ENCODE results near the gene ZFAND3.
"Not testable (repeated sequence)": the region's sequence is repeated elsewhere in the genome, so short reads cannot be mapped to it uniquely, and the experiment has no call there.

ZFAND3 gene

DNA sequence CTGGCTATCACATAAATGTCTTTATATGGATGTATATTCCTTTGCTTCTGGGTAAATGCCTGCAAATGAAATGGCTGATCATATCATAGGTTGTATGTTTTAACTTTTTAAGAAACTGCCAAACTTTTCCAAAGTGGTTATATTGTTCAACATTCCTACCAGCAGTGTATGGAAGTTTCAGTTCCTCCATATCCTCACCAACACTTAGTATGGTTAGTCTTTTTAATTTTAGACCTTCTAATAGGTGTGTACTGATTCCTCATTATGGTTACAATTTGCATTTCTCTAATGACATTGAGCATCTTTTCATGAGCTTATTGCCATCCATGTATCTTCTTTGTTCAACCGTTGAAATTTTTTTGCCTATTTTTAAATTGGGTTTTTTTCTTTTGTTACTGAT lies 155.4 kb downstream of the ZFAND3 start:
- DNase-seq = no peak

DNA sequence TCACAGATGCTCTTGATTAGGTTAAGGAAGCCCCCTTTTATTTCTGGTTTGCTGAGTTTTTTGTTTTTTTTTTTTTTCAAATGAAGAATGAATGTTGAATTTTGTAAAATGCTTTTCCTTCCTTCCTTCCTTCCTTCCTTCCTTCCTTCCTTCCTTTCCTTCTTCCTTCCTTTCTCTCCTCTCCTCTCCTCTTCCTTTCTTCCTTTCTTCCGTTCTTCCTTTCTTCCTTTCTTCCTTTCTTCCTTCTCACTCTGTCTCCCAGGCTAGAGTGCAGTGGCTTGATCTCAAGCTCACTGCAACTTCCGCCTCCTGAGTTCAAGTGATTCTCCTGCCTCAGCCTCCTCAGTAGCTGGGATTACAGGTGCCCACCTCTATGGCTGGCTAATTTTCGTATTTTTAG lies 158.2 kb downstream of the ZFAND3 start:
- DNase-seq = no peak

DNA sequence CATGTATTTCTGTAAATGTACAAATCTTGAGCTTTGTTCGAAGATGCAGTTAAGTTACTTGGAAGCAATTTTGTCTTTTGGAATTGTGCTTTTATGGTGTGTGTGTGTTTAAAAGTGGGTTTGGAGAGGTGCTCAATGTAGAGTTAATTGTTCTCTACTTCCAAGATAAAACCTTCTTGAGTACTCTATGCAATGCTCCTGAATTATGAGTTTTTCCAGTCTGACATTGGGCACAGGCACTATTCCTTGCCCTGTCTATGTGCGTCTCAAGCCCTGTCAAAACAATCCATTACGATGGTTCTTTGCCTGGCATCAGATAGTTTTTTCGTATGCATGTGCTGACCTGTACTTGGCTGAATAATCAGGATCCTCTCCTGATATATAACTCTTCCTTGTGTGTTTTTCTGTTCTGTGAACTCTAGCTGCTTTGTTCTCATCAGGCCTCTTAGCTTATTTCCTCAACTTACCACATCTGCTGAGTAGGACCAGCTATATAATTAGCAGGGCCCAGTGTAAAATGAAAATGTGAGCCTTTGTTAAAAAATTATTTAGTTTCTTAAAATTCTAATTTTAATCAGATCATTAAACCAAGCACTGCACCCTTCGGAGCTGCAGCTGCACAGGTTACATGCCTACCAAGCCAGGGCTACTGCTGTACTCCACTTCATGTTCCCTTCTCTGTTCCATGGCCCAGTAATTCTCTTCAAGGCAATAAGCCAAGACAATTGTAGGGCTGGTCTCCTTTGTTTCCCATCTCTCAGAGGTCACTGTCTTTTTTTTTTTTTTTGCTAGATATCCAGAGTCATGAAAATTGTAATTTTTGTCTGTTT lies 160.1 kb downstream of the ZFAND3 start:
- no peak for DNase-seq

DNA sequence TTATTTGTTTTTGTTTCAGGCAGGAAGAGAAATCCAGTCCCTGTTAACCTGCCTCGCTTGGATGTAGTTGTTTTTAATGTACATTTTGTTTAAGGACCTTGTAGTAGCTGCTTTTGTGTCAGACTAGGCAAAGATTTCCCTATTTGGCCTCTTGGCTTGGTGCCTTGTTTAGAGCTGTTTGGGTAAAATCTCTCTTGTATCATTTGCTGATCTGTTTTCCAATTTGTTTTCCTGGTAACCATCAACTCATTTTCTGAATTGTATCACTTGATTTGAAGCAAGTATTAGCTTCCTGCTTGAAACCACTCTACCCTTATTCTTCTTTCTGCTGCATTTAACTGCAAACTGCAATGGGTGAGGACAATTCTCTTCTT lies 160.7 kb downstream of the ZFAND3 start:
- DNase-seq = no peak

DNA sequence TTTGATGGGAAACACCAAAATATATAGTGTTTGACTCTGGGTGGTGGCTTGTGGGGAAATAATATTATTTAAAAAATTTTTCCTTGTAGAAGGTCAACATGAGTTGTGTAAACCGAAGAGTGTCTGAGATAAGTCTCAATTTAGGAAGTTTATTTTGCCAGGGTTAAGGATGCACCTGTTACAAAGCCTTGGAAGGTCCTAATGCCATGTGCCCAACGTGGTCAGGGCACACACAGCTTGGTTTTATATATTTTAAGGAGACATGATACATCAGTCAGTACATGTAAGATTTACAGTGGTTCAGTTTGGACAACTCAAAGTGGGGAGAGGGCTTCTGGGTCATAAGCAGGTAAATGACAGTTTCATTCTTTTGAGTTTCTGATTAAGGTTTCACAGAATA lies 162.1 kb downstream of the ZFAND3 start:
- DNase-seq = no peak

DNA sequence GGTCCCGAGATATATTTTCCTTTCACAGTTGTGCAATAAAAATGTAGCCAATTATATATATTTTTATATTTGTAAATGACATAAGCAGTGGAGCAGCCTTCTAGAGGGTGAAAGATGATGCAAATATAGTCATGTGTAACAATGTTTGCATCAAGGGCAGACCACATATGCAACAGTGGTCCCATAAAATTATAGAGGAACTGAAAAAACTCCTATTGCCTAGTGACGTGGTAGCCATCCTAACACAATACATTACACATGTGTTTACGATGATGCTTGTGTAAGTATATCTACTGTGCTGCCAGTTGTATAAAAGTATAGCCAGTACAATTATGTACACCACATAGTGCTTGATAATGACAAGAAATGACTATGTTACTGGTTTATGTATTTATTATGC lies 162.8 kb downstream of the ZFAND3 start:
- DNase-seq = no peak

DNA sequence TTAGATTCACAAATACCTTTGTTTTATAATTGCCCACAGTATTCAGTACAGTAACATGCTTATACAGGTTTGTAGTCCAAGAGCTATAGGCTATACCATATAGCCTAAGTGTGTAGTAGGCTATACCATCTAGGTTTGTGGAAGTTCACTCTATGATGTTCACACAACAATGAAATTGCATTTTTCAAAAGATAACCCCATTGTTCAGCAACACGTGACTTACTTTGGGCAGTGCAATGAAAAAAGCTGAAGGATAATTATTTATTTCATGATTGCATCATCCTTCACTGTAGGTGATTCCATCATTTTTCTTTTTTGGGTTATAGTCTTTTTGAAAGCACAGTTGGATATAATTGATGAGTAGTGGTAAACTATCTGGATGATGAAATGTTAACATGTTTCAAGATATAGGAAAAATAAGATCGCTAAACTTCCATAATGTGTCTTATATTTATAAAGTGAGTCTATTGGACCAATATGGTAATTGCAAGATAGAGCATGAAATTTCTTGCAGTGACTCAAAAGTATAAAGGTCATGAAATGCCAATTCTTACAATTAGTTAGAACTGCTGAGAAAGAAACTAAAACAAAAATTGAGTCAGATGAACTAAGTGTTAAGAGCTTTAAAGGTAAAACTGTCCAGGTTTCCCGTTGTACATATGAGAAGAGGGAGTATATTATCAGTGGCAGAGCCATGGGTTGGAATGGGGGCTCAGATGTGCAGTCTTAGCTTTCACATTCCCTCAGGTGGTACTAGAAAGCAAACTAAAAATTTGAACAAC lies 164.4 kb downstream of the ZFAND3 start:
- DNase-seq = no peak

DNA sequence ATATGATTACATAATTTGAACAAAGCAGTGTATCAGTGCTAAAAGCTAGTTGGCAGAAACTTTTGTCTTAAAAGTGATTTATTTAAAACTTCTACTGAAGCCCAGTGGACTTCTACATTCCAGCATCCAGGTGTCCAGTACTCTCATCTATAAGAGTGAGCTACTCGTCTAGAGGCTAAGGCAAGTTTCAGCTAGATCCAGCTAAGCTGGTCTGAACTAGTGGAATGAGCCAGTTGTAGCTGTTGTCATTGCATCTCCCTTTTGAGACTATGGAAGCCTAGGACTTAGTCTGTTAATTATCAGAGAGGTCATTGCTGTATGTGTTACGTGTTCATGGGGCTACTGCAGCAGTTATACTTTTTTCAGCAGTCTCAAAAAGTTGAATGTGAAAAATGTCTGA lies 165.1 kb downstream of the ZFAND3 start:
- DNase-seq = no peak

DNA sequence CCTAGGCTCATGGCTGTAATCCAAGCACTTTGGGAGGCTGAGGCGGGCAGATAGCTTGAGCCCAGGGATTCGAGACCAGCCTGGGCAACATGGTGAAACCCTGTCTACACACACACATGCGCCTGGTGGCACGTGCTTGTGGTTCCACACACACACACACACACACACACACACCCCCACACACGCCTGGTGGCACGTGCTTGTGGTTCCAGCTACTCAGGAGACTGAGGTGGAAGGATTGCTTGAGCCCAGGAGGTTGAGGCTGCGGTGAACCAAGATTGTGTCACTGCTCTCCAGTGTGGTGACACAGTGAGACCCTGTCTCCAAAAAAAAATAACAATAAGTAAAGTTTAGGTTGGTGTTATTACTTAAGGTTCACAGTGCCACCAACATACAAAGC lies 165.8 kb downstream of the ZFAND3 start:
- DNase-seq = no peak

DNA sequence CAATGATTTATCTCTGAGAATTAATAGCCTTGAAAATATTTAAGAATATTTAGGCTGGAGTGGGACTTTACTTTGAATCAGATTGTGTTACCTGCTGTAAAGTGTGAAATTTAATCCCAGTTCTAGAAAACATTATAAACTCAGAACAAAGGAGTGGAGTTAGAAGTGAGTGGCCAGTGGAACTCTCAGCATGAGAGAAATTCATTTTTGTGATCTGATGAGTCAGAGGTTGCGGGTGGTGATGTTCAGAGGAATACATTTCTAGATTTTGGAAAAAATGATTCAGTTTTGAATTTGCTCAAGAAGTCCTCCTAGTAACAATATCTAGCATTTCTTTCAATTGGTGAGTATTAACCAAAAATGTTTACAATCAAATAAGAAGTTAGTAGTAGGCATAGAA lies 167.5 kb downstream of the ZFAND3 start:
- no peak for DNase-seq

DNA sequence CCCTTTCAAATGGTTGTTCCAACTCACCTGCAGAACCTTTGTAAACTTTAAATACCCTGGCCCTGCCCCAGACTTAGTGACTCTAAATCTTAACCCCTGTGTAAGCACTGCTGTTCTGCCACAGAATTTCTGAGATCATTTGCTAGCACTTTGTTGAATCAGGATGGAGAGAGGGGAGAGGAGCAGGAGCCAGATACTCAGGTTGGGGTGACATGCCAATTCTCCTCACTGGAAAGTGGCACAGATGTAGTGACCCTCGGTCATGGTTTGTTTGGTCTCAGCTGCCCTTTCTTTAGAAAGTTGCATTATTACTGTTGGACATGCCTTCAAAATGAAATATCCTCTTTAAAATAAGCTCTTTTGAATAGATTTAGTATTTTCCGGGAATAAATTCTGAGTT lies 168.0 kb downstream of the ZFAND3 start:
- no peak for DNase-seq

DNA sequence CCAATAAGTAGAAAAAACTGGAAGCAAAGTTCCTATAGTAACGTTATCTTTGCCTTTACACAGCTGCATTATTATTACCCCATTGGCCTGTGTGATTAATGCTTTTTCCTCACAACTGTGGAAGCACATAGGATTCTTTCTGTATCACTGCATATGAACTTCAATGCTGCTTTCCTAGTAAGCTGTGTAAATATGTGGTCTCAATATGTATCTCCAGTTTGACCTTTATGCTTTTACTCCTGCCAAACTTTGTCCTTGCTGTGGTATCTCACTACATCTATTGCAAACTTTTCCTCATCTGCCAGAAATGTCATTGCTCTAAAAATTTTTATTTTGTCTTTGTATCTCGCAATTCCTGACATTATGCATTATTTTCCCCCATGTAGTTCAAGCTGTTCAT lies 168.6 kb downstream of the ZFAND3 start:
- no peak for DNase-seq

DNA sequence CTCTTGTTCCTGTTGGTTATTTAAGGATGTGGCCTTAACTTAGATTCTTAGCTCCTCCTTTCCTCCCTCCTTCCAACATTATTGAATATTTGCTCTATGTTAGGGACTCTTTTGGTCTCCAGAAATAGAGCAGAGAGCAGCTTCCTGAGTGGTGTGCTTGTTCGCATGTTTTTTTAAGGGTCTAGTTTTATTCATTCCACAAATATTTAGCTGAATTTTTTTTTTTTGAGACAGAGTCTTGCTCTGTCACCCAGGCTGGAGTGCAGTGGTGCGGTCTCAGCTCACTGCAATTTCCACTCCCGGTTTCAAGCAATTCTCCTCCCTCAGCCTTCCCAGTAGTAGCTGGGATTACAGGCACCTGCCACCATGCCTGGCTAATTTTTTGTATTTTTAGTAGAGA lies 169.2 kb downstream of the ZFAND3 start:
- no peak for DNase-seq

DNA sequence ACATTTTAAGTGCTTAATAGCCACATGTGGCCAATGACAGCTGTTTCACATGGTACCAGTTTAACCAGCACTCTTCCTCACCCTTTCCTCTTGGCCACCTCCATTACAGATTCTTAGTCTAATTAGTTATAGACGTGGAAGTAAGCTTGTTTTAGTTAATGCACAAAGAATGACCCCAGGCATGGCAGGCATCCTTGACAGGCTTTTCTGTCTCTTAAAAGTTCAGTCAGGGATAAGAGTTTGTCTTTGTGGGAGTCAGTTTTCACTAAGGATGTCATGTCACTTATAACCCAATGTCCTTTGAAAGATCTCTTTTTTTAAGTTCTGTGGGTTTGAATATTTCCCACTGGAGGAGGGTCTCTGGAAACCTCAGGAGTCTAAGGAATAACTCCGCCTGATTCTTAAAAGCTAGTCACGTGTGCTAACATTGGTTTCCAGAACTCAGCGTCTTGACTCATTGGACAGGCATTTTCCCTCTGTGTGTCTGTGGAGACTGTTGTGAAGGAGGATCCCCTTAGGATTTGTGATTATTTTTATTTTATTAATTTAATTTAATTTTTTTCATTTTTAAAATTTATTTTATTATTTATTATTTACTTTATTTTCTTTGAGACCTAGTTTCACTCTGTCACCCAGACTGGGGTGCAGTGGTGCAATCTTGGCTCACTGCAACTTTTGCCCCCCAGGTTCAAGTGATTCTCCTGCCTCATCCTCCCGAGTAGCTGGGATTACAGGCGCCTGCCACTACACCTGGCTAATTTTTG lies 171.4 kb downstream of the ZFAND3 start:
- DNase-seq = no peak

DNA sequence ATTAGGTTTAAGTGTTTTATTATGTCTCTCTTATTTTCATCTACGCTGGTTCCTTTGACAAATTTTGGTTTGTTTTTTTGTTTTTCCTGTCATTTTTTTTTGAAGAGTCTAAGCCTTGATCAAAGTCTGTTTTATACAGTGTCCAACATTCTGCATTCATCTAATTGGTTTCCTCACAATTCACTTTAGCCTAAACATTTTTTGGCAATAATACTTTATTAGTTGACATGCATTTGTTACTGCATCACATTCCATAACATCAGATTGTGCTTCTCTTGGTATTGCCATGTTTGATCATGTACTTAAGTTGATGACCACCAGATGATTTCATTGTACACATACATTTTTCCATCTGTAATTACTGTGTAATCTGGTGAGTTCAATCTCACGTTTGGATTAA lies 173.2 kb downstream of the ZFAND3 start:
- DNase-seq = no peak

DNA sequence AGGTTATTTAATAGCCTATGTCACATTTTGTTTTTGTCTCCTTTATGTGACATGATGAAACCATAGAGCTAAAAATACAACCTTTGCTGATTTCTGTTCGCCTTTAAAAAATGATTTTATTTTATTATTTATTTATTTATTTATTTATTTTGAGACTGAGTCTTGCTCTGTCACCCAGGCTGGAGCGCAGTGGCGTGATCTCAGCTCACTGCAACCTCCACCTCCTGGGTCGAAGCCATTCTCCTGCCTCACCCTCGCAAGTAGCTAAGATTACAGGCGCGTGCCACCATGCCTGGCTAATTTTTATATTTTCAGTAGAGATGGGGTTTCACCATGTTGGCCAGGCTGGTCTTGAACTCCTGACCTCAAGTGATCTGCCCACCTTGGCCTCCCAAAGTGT lies 173.7 kb downstream of the ZFAND3 start:
- not testable (repeated sequence) for DNase-seq

DNA sequence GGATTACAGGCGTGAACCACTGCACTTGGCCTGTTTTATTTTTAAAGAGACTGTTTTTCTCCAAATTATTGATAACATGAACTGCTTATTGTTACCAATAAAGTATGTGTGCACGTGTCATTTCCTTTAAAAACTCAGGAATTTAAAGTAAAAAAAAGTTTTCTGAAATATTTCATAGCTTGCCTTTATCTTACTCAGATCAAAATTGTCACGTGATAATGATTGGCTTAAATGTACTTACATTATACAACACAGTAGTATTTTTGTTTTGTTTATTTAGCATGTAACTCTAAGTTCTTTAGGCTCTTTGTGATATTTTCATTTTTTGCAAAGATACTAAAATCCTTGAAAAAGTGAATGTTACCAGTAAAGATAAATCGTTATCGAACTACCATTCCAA lies 174.1 kb downstream of the ZFAND3 start:
- no peak for DNase-seq

DNA sequence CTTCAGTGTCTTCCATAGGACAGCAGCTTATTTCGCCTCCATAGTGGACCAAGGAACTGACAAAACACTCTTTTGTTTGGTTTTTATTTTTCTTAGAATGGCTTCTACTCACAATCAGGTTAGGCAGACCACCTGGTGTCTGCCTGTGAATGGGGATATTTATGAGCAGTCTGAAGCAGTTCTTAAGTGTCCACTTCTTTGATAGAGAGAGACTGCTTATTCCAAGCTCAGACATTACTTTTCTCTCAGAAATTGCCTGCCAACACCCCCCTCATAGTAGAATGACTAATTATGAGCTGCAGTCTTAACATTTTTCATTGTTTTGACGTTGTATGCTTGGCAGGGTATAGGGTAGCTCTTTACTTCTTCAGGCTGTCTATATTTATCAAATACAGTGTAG lies 174.7 kb downstream of the ZFAND3 start:
- no peak for DNase-seq

DNA sequence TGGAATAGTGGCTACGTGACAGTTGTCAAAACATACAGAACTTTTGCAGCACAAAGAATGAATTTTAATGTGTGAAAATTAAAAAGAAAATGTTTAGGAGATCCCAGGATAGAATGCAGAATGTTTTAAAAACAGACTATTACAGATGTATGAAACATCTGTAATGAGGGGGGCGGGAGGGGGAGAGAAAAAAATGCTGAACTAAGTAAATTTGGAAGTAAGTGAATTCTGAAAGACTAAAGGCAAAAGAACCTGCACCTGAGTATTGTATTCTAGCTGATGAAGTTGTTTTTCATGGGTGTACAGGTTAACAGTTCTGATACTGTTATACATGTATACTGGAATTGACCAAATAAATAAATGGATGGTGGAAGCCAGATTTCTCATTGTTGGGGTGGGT lies 178.8 kb downstream of the ZFAND3 start:
- DNase-seq = no peak

DNA sequence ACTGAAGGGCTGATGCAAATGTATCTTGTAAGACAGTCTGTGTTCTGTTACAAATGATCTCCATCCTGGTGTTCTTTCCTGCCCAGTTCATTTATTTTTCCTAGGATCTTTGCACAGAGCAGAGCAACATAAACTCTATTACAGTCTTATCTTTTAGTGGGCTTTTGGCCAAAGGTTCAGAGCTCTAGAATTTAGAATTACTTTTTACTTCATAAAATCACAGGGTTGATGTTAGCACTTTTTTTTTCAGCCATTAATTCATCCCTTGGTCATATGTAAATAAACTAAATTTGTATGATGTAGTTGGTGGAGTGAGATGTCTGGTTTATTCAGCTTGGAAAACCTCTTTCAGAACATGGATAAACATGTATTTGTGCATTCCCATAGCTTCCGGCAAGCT lies 181.9 kb downstream of the ZFAND3 start:
- no peak for DNase-seq

DNA sequence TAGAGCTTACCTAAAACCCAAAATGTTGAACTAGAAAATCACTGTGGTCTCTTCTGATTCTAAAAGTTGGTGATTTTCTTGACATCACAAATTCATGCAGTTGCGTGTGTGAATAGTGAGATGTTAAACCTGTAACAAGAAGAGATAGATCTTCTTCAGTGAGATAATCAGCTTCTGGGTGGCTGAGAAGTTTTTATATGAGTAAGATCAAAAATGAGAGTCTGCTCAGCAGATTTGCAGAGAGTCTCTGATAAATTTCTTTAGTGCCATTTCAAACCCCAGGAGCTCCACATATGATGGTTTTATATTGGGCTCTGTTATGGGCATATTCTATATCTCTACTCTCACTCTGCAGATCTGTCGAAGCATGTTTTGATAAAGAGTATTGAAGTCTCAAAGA lies 185.4 kb downstream of the ZFAND3 start:
- DNase-seq = no peak

DNA sequence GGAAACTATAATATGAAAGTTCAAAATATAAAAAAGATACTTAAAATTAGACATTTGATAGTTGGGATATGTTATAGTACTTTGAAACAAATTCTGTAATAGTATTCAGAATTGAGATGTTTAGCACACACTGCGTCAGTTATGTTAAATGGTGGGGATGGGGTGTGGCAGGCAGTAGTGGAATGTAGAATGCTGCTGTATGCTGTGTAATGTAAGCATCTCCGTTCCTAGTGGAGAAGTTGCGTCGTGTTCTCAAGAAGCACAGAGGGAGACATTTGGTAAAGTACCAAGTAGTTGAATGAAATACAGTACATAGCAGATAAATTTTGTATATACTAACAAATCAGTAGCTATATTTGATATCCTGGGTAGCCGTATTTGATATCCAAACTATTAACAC lies 192.4 kb downstream of the ZFAND3 start:
- no peak for DNase-seq

DNA sequence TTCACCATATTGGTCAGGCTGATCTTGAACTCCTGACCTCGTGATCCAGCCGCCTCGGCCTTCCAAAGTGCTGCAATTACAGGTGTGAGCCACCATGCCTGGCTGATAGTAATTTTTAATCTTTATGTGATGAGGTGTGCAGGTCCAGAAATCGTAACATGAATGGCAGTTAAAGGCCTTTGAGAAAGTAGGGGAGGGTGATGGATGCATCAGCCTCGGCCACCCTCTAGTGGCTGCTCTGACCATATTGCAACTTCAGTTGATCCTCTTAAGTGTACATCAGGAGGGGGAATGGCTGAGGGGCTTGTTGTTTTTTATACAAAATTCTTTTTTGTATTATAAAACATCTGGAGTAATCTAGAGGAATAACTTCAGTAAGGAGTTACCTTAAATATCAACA lies 193.0 kb downstream of the ZFAND3 start:
- no peak for DNase-seq

DNA sequence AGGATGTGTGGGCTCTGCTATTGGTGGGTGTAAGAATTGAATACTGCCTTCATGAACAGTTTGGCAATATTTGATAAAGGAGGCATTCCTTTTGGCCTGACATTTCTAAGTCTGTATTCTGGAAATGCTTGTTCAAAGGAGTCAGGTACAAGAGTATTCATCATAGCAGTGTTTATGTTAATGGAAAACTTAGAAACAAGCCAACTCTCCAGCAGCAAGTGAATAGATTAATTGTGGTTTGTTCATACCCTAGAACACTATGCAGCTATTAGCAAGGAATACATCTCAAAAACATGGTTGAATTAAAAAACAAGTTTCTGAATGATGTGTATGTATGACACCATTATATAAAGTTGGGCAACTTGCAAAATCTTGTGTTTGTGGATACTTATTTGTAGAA lies 195.8 kb downstream of the ZFAND3 start:
- no peak for DNase-seq

Measured in activated effector memory CD4-positive, alpha-beta T cell treated with anti-CD3 and anti-CD28 coated beads, Interleukin-2, amount 50 U/mL, for 16 hours (primary cell).